Measurements from ENCODE around the gene PPARG.

DNA sequence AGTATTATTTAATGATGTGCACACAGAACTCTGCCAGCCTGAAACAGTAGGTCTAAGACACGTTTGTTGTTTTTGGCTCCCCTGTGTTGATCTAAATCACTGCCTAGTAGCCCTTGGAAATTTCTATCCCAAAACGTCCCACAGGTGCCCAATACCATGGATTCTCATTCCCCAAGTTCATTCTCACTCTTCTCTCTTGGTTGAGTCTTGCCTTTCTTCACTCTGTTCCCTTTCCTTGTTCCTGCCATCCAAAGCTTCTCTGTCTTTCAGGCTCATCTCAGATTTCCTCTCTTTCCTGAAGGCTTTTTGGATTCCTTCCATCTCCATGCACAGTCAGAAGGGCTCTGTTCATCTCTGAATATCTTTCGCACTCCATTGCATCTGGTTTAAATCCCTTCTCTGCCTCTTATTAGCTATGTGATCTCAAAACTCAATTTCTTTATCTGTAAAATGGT, 54.2 kb downstream of the PPARG start:
- TF ChIP-seq CTCF (IDR thresholded peaks at IDR 0.05) (no peak), POLR2A (IDR thresholded peaks at IDR 0.05) (no peak), EP300 (IDR thresholded peaks at IDR 0.05; ENCODE audit: low read depth) (no peak)
